ENCODE data around the gene COL6A6. TPM values are rescaled to one million over a fixed set of nuclear protein-coding genes. Genes with fewer than 3 reads are reported as not detected.

The COL6A6 gene, protein sequence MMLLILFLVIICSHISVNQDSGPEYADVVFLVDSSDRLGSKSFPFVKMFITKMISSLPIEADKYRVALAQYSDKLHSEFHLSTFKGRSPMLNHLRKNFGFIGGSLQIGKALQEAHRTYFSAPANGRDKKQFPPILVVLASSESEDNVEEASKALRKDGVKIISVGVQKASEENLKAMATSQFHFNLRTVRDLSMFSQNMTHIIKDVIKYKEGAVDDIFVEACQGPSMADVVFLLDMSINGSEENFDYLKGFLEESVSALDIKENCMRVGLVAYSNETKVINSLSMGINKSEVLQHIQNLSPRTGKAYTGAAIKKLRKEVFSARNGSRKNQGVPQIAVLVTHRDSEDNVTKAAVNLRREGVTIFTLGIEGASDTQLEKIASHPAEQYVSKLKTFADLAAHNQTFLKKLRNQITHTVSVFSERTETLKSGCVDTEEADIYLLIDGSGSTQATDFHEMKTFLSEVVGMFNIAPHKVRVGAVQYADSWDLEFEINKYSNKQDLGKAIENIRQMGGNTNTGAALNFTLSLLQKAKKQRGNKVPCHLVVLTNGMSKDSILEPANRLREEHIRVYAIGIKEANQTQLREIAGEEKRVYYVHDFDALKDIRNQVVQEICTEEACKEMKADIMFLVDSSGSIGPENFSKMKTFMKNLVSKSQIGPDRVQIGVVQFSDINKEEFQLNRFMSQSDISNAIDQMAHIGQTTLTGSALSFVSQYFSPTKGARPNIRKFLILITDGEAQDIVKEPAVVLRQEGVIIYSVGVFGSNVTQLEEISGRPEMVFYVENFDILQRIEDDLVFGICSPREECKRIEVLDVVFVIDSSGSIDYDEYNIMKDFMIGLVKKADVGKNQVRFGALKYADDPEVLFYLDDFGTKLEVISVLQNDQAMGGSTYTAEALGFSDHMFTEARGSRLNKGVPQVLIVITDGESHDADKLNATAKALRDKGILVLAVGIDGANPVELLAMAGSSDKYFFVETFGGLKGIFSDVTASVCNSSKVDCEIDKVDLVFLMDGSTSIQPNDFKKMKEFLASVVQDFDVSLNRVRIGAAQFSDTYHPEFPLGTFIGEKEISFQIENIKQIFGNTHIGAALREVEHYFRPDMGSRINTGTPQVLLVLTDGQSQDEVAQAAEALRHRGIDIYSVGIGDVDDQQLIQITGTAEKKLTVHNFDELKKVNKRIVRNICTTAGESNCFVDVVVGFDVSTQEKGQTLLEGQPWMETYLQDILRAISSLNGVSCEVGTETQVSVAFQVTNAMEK (N-terminal part only)
- not detected in 2 replicates for total RNA-seq

DNA sequence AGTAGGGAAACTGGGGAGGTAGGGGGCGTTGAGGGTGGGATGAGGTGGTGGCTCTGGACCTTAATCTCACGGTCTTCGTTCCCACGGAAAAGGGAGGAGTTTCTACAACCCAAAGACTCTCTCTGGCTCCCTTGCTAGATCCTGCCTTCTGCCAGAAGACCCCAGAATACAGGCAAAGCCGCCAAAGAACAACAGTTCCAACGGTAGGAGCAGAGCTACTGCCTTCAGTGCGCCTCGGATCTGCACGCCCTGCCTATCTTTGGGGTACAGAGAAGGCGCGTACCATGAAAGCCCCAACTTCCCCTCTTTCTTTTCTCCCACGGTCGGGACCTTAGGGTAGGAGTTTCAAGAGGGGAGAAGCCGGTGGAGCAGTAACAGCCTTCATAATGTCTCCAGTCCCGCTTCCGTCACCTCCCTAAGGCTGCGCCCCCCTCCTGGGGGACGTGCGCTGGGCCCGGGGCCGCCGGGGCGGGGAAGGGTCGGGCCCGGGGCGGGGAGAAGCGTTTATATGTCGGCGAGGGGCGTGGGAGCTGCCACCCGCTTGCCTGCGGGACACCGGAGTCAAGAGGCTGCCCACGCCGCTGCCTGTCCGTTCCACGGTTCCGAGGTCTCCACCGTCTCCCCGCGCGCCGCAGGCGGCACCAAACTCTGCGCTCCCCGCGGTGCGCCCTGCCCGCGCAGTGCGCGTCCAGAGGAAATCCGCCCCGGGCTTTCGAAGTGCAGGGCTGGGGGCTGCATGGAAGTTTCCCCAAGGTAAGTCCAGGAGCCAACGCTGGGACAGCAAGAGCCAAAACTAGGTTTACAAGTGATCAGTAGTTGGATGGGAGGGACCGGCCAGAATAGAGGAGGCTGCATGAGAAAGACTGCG, at the start of gene COL6A6:
Gene COL6A6 (plus strand): TSS at position 533 of the 868 bp plus-strand sequence. CDS start 43,188 bp downstream, outside the sequence.
- DNase-seq (ENCODE audit: low read depth, low spot score), result no peak

DNA sequence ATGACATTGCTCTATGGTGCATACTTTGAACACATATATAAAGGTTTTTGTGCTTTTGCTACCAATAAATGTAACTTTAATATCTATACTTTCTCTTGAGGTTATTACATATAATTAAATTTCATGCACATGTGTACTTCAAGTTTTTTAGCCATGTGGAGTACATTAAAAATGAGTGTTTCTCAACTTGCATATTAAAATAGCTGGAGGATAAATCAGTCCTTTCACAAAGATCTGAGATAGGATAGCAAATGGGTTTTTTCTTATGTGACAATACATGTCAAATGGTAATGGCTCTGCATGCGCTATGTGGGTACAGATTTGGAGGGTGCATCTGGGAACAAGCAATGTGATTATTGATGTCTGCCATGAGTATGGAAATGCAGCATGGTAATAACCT, 48.7 kb upstream of the COL6A6 start:
- DNase-seq (ENCODE audit: low read depth, low spot score), result no peak

DNA sequence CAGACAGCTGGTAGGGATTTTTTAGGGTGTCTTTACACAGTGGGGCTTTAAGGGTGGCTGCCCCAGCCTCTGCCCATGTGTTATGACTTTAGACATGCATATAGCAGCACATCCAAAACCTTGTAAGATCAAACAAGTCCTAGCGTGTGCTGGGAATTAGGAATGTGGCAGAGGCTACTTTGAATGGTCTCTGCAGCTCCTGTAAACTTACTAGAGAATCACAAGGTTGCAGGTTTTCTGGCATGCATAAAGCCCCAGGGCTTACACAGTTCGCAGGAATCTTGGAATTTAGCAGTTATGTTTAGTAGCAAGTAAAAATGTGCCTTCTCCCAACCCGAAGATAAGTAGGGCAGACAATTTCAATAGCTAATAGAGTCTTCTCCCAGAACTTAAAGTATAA, 46.9 kb upstream of the COL6A6 start:
- no peak for DNase-seq (ENCODE audit: low read depth, low spot score)

DNA sequence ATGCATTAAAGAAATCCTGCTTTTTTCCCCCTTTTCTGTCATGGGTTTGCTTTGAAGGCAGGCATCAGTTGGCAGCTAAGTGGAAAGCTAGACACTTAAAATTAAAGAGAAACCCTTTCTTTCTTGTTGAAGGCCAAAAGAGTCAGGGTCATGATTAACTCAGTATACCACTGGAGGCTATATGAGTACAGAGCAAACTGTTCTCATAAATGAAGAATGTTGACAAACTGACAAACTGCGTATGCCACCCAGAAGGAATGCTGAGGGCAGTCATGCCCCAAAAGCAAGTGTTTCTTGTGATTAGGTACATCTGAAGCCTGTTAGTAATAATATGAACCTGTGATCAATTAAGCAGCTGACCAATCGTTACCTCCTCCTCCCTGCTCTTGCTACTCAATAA, 43.6 kb upstream of the COL6A6 start:
- DNase-seq (ENCODE audit: low read depth, low spot score), result no peak

DNA sequence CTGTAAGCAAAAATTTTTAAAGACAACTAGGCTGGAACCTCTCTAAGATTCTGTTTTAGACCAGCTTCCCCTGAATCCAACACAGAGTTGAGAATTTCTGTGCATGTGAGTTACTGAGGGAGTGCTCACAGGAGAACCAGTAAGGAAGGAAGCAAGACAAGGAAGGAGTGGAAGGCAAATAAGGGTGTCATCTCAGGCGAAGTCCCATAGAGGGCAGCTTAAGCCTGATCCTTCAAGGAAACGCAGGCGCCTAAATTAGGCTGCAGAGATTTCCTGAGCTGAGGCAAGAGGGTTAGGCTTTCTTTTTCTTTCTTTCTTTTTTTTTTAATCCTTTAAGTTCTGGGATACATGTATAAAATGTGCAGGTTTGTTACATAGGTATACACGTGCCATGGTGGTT, 36.2 kb upstream of the COL6A6 start:
- no peak for DNase-seq (ENCODE audit: low read depth, low spot score)

DNA sequence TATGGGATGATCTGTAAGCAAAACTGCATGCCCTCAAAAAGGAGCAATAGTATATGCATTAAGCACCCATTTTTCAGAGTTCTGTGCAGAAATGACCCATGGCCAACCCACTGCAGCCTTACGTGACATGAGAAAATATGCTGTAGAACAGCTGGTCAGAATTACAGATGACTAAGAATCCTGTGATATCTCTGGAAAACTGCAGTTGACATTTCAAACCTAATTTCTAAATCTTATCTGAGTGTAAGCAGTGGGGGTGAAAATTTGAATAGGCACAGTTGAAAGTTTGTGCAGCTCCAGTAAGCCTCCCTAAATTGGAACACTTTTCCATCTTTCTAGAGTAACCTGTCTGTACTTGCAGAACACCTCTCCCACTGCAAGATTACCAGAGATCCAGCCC, 28.7 kb upstream of the COL6A6 start:
- no peak for DNase-seq (ENCODE audit: low read depth, low spot score)

DNA sequence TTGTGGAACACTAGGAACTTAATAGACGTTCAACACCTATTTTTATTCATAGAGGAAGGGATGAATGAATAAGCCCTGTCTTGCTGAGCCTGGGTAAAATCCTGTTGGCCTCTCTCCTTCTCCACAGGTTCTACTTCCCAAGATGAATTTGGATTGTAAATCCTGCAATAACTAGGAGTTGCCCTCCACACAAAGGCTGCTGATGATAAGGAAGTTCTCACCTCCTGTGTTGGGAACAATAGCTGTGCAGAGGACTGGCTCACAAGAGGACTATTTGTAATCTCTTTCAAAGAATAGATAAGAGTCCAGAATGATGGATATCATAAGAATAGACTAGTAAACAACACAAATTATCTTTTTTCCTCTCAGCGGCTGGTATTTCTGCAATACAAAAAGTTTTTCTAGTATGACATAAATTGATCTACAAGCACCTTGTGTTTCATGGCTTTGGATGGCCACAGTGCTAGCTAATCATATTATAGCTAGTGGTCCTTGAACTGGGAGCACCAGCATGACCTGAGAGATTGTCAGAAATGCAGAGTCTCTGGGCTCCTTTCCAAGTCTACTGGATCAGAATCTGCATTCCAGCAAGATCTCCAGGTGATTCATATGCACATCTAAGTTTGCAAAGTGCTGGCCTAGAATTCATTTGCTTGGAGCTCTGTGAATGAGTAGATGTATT, 28.1 kb upstream of the COL6A6 start:
- DNase-seq (ENCODE audit: low read depth, low spot score), result no peak

DNA sequence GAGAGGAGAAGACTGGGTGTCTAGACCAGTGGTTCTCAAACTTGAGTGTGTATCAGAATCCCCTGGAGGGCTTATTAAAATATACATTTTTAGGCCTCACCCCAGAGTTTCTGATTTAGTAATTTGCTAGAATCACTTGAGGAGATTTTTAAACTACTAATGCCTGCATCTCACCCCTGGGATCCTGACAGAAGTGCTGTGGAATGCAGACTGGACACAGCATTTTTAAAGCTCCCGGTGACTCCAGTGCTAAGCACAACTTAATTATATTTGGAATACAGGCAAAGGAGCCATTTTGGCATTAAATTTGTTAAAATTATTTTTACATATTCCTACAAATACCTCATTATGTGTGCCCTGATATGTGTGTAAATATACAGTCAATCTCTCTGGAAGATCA, 26.7 kb upstream of the COL6A6 start:
- DNase-seq (ENCODE audit: low read depth, low spot score), result no peak

DNA sequence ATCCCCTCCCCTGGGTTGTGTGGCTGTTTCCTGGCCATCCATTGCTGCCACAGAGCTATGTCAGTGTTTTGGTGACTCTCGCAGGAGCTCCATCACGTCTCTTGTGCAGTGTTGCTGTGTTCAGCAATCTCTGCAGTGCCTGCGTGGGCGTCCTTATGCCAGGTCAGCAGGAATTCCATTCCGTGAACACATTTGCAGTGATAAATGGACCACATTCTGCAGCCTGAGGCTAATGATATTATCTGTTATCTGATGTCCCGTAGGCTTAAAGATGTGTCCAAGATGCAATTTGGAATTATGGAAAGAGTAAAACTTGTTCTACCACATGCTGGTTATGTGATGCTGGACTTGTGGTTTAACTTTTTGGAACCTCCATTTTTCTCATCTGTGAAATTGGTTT, 25.5 kb upstream of the COL6A6 start:
- no peak for DNase-seq (ENCODE audit: low read depth, low spot score)

DNA sequence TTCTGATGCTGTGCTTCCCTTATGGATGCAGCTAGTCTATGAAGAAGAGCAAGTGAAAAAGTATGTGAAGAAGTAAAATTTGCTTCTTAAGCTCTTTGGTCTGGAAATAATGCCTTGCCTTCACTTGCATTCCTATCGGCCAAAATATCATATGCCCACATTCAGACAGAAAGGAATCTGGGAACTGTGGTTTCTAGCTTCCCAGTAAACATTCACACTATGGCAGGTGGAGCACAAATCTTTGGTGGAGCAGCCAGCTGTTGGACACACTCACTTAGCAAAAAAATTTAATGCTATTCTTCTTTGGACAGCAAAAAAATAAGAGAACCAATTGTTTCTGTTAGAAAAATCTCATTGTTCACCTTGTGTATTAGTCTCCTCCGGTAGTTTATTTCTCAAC, 12.3 kb upstream of the COL6A6 start:
- DNase-seq (ENCODE audit: low read depth, low spot score), result no peak

DNA sequence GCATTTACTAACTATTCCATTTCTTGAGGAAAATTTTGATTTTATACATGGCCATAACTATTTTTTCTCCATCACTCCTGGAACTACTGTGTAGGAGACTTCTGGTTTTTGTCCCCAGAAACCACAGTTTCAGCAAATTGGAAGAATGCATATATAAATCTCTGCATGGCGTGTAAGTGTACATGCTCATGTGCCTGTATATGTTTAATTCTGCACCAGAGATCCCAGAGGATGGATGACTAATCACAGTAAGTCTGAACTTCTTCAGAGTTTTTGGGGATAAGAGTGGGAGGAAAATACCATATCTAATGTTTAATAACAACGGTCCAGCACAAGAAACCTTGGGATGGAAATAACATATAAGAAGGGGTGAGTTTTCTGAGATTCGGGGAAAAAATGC, 10.9 kb upstream of the COL6A6 start:
- no peak for DNase-seq (ENCODE audit: low read depth, low spot score)

DNA sequence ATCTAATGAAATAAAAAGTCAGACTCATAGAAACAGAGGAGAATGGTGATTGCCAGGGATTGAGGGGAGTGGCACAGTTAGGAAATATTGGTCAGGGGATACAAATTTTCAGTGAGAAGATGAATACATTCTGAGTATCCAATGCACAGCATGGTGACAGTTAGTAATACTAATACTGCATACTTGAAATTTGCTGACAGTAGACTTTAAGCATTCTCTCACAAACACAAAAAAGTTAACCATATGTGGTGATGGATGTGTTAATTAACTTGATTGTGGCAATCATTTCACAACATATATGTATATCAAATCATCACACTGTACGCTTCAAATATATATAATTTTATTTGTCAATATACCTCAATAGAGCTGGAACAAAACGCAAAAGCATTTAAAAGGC, 9.2 kb upstream of the COL6A6 start:
- DNase-seq (ENCODE audit: low read depth, low spot score), result no peak

DNA sequence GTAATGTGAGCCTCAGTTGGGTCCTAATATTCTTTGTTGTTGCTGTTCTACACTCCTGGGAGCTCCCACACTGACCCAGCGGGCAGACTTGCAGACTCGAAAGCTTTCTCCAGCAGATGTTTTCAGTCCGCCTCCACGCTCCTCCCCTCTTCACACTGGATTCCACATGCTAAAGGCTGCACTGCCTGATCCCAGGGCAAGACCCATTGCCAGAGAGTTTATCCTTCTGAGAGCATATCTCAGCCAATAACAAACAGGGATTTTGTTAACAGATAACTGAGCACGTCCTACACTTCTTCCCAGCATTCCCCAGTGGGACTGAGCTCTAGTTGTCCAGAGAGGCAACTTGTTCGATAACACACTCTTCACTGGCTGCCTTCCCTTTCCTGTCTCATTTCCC, 8.0 kb upstream of the COL6A6 start:
- DNase-seq (ENCODE audit: low read depth, low spot score), result no peak

DNA sequence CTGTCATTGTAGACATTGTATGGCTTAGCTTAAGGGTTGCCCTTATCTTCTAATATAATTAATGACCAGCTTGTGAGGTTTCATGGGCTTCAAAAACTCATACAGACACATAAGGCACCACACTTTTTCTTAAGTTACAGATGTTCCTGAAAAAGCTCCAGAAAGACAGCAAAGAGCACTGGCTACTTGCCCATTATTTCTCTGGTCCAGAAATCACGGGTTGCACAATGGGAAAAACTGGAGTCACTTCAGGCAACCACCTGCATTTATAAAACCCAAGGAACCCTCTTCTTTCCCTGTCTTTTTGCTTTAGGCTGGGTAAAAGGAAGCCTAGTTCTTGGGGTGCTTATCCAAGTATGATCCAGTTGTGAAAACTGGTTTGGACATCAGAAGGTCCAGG, 2.3 kb upstream of the COL6A6 start:
- DNase-seq (ENCODE audit: low read depth, low spot score), result no peak

DNA sequence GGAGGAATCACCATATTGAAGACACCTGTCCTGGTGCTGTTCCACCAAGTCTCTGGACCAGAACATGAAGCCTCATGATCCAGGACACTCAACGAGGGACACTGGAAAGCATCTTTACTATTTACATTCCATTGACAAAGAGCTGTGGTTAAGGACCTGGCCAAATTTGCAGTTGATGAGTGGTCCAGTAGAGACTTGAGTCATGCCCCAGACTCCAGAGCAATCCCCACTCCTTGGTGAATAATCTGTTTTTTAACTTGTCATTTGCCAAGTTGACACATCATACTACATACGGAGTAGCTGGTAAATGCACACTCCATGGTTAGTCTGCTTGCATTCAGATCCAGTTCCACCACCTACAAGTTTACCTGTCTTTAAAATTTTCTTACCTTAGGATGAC, 1.2 kb upstream of the COL6A6 start:
- DNase-seq (ENCODE audit: low read depth, low spot score), result no peak

DNA sequence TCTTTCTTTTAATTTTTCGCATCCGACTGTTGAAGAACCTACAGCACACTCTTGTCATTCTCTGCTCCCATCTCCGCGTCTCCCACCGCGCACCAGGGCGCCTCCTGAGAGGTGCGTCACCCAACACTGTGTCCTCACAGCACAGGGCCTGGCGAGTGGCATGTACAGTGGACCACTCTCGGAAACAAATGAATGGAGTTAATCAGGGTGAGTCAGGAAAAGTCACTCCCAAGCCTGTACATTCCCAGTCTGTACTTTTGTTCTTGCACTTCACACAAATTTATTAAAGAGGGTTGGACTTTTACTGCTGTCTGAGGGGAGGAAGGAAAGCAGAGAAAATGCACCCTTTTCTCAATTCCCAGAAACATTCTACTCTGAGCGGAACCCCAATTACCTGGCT, 625 bp downstream of the COL6A6 start:
- DNase-seq (ENCODE audit: low read depth, low spot score), result no peak

DNA sequence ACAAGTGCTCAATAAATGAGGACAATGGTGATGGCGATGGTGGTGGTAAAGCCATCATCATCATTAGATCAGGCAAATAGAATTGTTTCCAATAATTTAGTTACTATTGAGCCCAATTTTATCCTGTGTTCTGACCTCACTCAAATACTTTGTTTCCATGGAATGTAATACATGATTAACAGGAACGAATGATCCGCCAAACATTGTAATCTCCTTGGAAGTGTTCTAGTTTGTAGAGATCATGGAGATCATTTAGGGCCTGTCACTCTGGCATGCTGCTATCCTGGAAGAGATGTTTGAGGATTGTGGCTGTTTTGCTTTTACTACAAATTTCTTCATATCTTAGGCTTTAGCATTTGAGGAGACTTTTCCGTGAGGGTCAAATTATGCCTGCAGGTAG, 2.8 kb downstream of the COL6A6 start:
- DNase-seq (ENCODE audit: low read depth, low spot score), result no peak

DNA sequence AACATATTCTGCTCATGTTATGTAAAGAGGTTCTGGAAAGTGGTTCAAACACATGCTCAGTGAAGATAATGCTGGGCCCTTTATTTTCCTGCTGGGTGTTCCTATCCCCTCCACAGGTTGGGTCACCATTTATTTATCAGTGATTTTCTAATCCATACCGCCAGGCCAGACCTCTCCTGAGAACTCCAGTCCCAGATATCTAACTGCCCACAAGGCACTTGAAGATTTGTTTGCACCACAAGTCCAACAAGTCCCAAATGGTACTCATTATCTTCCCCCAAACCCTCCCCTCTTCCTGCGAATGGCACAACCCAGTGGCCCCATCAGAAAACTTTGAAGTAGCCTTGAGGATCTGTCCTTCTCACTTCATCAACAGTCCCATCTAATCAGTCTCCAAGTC, 5.4 kb downstream of the COL6A6 start:
- DNase-seq (ENCODE audit: low read depth, low spot score), result no peak

DNA sequence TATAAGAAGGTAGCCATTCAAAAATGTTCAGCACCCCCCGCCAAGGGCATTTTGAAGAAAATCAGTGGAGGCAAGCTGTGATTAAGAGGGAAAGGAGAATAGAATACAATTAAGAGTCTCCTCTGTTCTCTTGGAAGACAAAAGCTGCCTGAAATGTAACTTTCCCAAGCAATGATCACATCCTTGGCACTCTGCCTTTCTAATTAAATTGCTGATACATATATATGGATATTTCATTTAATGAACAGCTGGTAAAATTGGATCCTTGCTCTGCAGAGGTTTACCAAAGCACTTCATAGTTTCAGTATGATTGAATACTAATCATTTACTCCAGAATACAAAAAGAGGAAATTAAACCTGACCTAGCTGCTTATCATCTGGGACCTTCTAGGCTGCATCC, 10.4 kb downstream of the COL6A6 start:
- no peak for DNase-seq (ENCODE audit: low read depth, low spot score)

DNA sequence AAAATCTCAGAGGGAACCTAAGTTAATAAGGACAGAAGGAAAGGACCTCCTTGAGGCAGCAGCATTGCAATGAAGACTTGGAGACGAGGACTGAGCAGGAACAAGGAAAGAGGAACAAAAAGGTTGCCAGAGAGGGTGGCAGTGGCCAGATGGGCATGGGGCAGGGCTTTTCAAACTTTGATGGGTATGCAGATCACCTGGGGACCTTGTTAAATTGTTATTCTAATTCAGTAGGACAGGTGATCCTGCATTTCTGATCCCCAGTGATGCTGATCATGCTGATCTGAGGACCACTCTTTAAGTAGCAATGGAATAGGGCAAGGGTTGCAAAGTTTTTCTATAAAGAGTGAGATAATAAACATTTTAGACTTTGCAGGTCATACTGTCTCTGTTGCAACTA, 11.1 kb downstream of the COL6A6 start:
- DNase-seq (ENCODE audit: low read depth, low spot score), result no peak

Data from pulmonary artery endothelial cell (primary cell).